Measurements from ENCODE around the gene SLC7A5. TPM values are rescaled to one million over a fixed set of nuclear protein-coding genes. Genes with fewer than 3 reads are reported as not detected.

The SLC7A5 gene
- total RNA-seq, 4 donors from 2014 or later: 2.7 to 7.0 (median 5.7) TPM

GRCh38 chr16:87839542-87840270, 29.6 kb downstream of the SLC7A5 start:
- DNase-seq: no peak
- WGBS, 2 donors (ENCODE audit: low coverage in 1 of 2): 90% methylated on average over 26 of the region's 34 CpGs; no CpG with 5 or more reads in 1 of the 2 donors
- Histone ChIP-seq H3K36me3 (no peaks in the 10 kb centered on the region), H3K4me3 (no peak overlapping the region), H3K4me1 (no peaks in the 10 kb centered on the region), H3K9me3 (no peaks in the 10 kb centered on the region), H3K27ac (no peak overlapping the region), H3K27me3 (no peaks in the 10 kb centered on the region)
- intact Hi-C loops (cut with DNase I; ENCODE audit: low total_unique reads) (no loop called here), in situ Hi-C loops (cut with MboI; ENCODE audit: low pct_ligation_motif_present in 1 of 4, low pct_unique_long_range_greater_than_20kb in 1 of 4, low sequenced_read_pairs in 3 of 4) (no loop called here)
- no peak for TF ChIP-seq POLR2AphosphoS5 (IDR thresholded peaks at IDR 0.05)
- no peak for TF ChIP-seq EP300 (IDR thresholded peaks at IDR 0.05; ENCODE audit: low read depth)
- no peak for TF ChIP-seq CTCF (IDR thresholded peaks at IDR 0.05)
- no peak for TF ChIP-seq POLR2A (IDR thresholded peaks at IDR 0.05)

- 82% methylated on average over 20 of the region's 27 CpGs; no CpG with 5 or more reads in 1 of the 2 donors for WGBS, 2 donors (ENCODE audit: low coverage in 1 of 2)
- no peak overlapping the region for H3K4me3 ChIP-seq
- TF ChIP-seq POLR2A (IDR thresholded peaks at IDR 0.05): no peak
- no peak for TF ChIP-seq CTCF (IDR thresholded peaks at IDR 0.05)
- no peak for TF ChIP-seq POLR2AphosphoS5 (IDR thresholded peaks at IDR 0.05)
- TF ChIP-seq EP300 (IDR thresholded peaks at IDR 0.05; ENCODE audit: low read depth): no peak
- no peaks in the 10 kb centered on the region for H3K4me1 ChIP-seq
- intact Hi-C loops (cut with DNase I; ENCODE audit: low total_unique reads) (no loop called here), in situ Hi-C loops (cut with MboI; ENCODE audit: low pct_ligation_motif_present in 1 of 4, low pct_unique_long_range_greater_than_20kb in 1 of 4, low sequenced_read_pairs in 3 of 4) (no loop called here)
- no peak overlapping the region for H3K27ac ChIP-seq
- H3K9me3 ChIP-seq: no peaks in the 10 kb centered on the region
- H3K27me3 ChIP-seq: no peaks in the 10 kb centered on the region
- H3K36me3 ChIP-seq: no peaks in the 10 kb centered on the region
- no peak for DNase-seq
Measured at GRCh38 chr16:87838643-87839541, 30.4 kb downstream of the SLC7A5 start.

DNA sequence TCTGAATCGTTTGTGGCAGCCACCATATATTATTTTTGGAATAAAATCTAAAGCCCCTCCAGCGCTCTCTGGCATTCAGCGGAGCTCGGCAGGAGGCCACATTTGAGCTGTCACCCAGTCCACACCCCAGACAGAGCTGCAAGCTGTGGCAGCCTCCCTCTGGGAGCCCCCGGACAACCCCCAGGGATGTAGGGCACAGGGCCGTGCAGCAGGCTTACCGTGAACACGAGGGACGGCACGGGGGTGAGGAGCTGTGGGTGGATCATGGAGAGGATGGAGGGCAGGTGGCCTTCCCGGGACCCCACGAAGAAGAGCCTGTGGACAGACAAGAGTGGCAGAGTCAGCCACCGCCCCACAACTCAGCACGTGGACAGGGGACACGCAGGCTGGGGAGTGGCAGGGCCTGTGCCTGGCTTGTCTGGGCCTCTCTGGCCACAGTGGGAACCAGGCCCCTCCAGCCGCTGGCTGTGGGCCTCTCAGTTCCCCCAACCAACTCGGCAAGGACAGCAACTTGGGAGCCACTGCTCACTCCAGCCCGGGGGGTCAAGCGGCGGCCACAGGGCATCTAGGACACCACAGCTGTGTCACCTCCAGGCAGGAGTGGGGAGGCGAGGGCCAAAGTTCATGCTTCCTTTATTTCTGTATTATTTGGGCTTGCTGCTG, 31.5 kb downstream of the SLC7A5 start:
- no peaks in the 10 kb centered on the region for H3K27me3 ChIP-seq
- intact Hi-C loops (cut with DNase I; ENCODE audit: low total_unique reads): no loop called here
- TF ChIP-seq POLR2A (IDR thresholded peaks at IDR 0.05): no peak
- TF ChIP-seq POLR2AphosphoS5 (IDR thresholded peaks at IDR 0.05): no peak
- no peak for TF ChIP-seq CTCF (IDR thresholded peaks at IDR 0.05)
- TF ChIP-seq EP300 (IDR thresholded peaks at IDR 0.05; ENCODE audit: low read depth): no peak
- no peaks in the 10 kb centered on the region for H3K36me3 ChIP-seq
- in situ Hi-C loops (cut with MboI; ENCODE audit: low pct_ligation_motif_present in 1 of 4, low pct_unique_long_range_greater_than_20kb in 1 of 4, low sequenced_read_pairs in 3 of 4): no loop called here
- H3K27ac ChIP-seq: no peak overlapping the region
- no peaks in the 10 kb centered on the region for H3K9me3 ChIP-seq
- WGBS, 2 donors (ENCODE audit: low coverage in 1 of 2): 89 to 100% methylated on average over 1 to 21 of the region's 21 CpGs
- no peak overlapping the region for H3K4me3 ChIP-seq
- no peak for DNase-seq
- H3K4me1 ChIP-seq: no peaks in the 10 kb centered on the region

Data from transverse colon (tissue), 4 donors.